ENCODE results near the gene TICAM1. TPM values are rescaled to one million over a fixed set of nuclear protein-coding genes. Genes with fewer than 3 reads are reported as not detected.
"Not testable (repeated sequence)": the region's sequence is repeated elsewhere in the genome, so short reads cannot be mapped to it uniquely, and the experiment has no call there.

Gene TICAM1
- total and polyA plus RNA-seq, 2 donors, result 0.66 to 4.7 TPM

DNA sequence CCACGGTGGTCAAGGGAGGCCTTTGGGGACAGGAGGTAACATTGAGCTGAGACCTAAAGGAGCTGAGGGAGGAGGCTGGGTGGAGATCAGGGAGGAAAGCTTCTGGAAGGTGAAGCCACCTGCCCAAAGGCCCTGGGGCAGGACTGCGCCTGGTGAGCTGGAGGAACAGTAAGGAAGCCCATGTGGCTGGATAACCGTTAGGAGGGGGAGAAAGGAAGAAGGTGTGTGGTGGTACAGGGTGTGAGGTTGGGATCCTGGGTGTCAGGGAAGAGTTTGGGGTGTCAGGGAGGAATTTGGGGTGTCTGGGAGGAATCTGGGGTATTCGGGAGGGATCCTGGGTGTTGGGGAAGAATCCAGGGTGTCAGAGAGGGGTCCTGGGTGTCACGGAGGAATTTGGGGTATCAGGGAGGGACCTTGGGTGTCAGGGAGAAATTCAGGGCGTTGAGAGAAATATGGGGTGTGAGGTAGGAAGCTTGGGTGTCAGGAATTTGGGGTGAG, 695 bp downstream of the TICAM1 start:
- 77% methylated on average over 6 of the region's 6 CpGs for WGBS
- Histone ChIP-seq H3K27me3 (ENCODE audit: control insufficient read depth in 2 of 2, insufficient read depth in 1 of 2, low read length in 1 of 2) (no peaks in the 10 kb centered on the region), H3K4me1 (ENCODE audit: control insufficient read depth in 2 of 2, insufficient read depth in 2 of 2, low read length in 2 of 2) (peaks cover 0 to 8% of the 10 kb centered on the region in 2 donors), H3K27ac (ENCODE audit: low read depth in 1 of 2, low read length in 1 of 2) (peak overlapping the region; percentile 37 to 86), H3K9me3 (ENCODE audit: control insufficient read depth in 2 of 2, insufficient read depth in 1 of 2, low read length in 1 of 2) (no peaks in the 10 kb centered on the region), H3K36me3 (ENCODE audit: control insufficient read depth in 2 of 2, insufficient read depth in 2 of 2, low read length in 1 of 2) (no peaks in the 10 kb centered on the region), H3K4me3 (ENCODE audit: low read length in 2 of 2) (peak overlapping the region; percentile 58 to 90)
- no peak for DNase-seq (ENCODE audit: low read depth in 6 of 9, low spot score in 9 of 9)

GRCh38 chr19:4830332-4830731, 1.2 kb downstream of the TICAM1 start:
- WGBS, result 98% methylated on average over 6 of the region's 6 CpGs
- no peaks in the 10 kb centered on the region for H3K36me3 ChIP-seq (ENCODE audit: control insufficient read depth in 2 of 2, insufficient read depth in 2 of 2, low read length in 1 of 2)
- no peak overlapping the region for H3K4me3 ChIP-seq (ENCODE audit: low read length in 2 of 2)
- H3K27ac ChIP-seq (ENCODE audit: low read depth in 1 of 2, low read length in 1 of 2), result no peak overlapping the region
- no peak for DNase-seq (ENCODE audit: low read depth in 6 of 9, low spot score in 9 of 9)
- no peaks in the 10 kb centered on the region for H3K27me3 ChIP-seq (ENCODE audit: control insufficient read depth in 2 of 2, insufficient read depth in 1 of 2, low read length in 1 of 2)
- H3K9me3 ChIP-seq (ENCODE audit: control insufficient read depth in 2 of 2, insufficient read depth in 1 of 2, low read length in 1 of 2), result no peaks in the 10 kb centered on the region
- H3K4me1 ChIP-seq (ENCODE audit: control insufficient read depth in 2 of 2, insufficient read depth in 2 of 2, low read length in 2 of 2), result peaks cover 0 to 8% of the 10 kb centered on the region in 2 donors

- DNase-seq (ENCODE audit: low read depth in 6 of 9, low spot score in 9 of 9), result peak in 1 of 9 donors; percentile 30
- WGBS, result 65% methylated on average over 16 of the region's 16 CpGs
- H3K4me3 ChIP-seq (ENCODE audit: low read length in 2 of 2), result no peak overlapping the region
- H3K27ac ChIP-seq (ENCODE audit: low read depth in 1 of 2, low read length in 1 of 2), result no peak overlapping the region
- no peaks in the 10 kb centered on the region for H3K9me3 ChIP-seq (ENCODE audit: control insufficient read depth in 2 of 2, insufficient read depth in 1 of 2, low read length in 1 of 2)
- H3K27me3 ChIP-seq (ENCODE audit: control insufficient read depth in 2 of 2, insufficient read depth in 1 of 2, low read length in 1 of 2), result no peaks in the 10 kb centered on the region
- peaks cover 0 to 8% of the 10 kb centered on the region in 2 donors for H3K4me1 ChIP-seq (ENCODE audit: control insufficient read depth in 2 of 2, insufficient read depth in 2 of 2, low read length in 2 of 2)
- H3K36me3 ChIP-seq (ENCODE audit: control insufficient read depth in 2 of 2, insufficient read depth in 2 of 2, low read length in 1 of 2), result no peaks in the 10 kb centered on the region
These were observed 2.4 kb downstream of the TICAM1 start for GRCh38 chr19:4829001-4829712.

DNA sequence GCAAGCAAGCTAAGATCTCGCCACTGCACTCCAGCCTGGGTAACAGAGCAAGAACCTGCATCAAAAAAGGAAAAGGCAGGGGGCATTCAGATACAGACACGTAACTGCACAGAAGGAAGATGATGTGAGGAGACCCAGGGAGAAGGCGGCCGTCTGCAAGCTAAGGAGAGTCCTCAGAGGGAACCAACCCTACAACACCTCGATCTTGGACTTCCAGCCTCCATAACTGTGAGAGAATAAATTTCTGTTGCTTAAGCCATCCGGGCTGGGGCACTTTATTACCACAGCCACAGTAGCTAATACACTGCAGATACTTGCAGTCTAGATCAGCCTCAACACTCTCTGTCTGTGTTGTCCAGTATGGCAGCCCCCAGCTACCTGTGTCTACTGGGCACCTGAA, 7.9 kb downstream of the TICAM1 start:
- Histone ChIP-seq H3K36me3 (ENCODE audit: control insufficient read depth in 2 of 2, insufficient read depth in 2 of 2, low read length in 1 of 2) (no peaks in the 10 kb centered on the region), H3K4me1 (ENCODE audit: control insufficient read depth in 2 of 2, insufficient read depth in 2 of 2, low read length in 2 of 2) (no peaks in the 10 kb centered on the region), H3K27ac (ENCODE audit: low read depth in 1 of 2, low read length in 1 of 2) (no peak overlapping the region), H3K9me3 (ENCODE audit: control insufficient read depth in 2 of 2, insufficient read depth in 1 of 2, low read length in 1 of 2) (no peaks in the 10 kb centered on the region), H3K27me3 (ENCODE audit: control insufficient read depth in 2 of 2, insufficient read depth in 1 of 2, low read length in 1 of 2) (no peaks in the 10 kb centered on the region), H3K4me3 (ENCODE audit: low read length in 2 of 2) (no peak overlapping the region)
- WGBS, result 81% methylated on average over 6 of the region's 6 CpGs
- DNase-seq (ENCODE audit: low read depth in 6 of 9, low spot score in 9 of 9), result no peak

GRCh38 chr19:4822354-4822753, 9.2 kb downstream of the TICAM1 start:
- WGBS, result 96% methylated on average over 7 of the region's 7 CpGs
- not testable (repeated sequence) for H3K4me1 ChIP-seq (ENCODE audit: control insufficient read depth in 2 of 2, insufficient read depth in 2 of 2, low read length in 2 of 2); H3K9me3 ChIP-seq (ENCODE audit: control insufficient read depth in 2 of 2, insufficient read depth in 1 of 2, low read length in 1 of 2); H3K4me3 ChIP-seq (ENCODE audit: low read length in 2 of 2); DNase-seq (ENCODE audit: low read depth in 6 of 9, low spot score in 9 of 9); H3K27ac ChIP-seq (ENCODE audit: low read depth in 1 of 2, low read length in 1 of 2); H3K27me3 ChIP-seq (ENCODE audit: control insufficient read depth in 2 of 2, insufficient read depth in 1 of 2, low read length in 1 of 2)
- peaks cover 1 to 10% of the 10 kb centered on the region in 2 donors for H3K36me3 ChIP-seq (ENCODE audit: control insufficient read depth in 2 of 2, insufficient read depth in 2 of 2, low read length in 1 of 2)

DNA sequence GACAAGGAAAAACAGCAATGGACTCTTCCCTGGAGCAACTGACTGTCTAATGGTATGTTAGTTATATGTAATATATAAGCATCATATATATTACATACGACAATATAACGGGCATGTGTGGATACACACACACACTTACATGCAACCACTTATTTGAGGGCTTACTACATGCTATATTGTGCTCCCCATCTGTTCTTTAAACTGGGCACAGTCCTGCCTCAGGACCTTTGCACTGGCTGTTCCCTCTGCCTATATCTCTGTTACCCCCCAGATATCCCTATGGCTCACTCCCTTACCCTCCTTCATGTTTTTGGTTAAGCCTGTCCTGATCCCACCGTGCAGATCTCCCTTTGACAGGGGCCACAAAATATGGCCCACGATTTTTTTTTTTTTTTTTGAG, 10.2 kb downstream of the TICAM1 start:
- no peaks in the 10 kb centered on the region for H3K27me3 ChIP-seq (ENCODE audit: control insufficient read depth in 2 of 2, insufficient read depth in 1 of 2, low read length in 1 of 2)
- 71% methylated on average over 4 of the region's 4 CpGs for WGBS
- no peaks in the 10 kb centered on the region for H3K9me3 ChIP-seq (ENCODE audit: control insufficient read depth in 2 of 2, insufficient read depth in 1 of 2, low read length in 1 of 2)
- H3K36me3 ChIP-seq (ENCODE audit: control insufficient read depth in 2 of 2, insufficient read depth in 2 of 2, low read length in 1 of 2), result peaks cover 4 to 20% of the 10 kb centered on the region in 2 donors
- H3K4me3 ChIP-seq (ENCODE audit: low read length in 2 of 2), result no peak overlapping the region
- no peak overlapping the region for H3K27ac ChIP-seq (ENCODE audit: low read depth in 1 of 2, low read length in 1 of 2)
- H3K4me1 ChIP-seq (ENCODE audit: control insufficient read depth in 2 of 2, insufficient read depth in 2 of 2, low read length in 2 of 2), result no peaks in the 10 kb centered on the region
- no peak for DNase-seq (ENCODE audit: low read depth in 6 of 9, low spot score in 9 of 9)

DNA sequence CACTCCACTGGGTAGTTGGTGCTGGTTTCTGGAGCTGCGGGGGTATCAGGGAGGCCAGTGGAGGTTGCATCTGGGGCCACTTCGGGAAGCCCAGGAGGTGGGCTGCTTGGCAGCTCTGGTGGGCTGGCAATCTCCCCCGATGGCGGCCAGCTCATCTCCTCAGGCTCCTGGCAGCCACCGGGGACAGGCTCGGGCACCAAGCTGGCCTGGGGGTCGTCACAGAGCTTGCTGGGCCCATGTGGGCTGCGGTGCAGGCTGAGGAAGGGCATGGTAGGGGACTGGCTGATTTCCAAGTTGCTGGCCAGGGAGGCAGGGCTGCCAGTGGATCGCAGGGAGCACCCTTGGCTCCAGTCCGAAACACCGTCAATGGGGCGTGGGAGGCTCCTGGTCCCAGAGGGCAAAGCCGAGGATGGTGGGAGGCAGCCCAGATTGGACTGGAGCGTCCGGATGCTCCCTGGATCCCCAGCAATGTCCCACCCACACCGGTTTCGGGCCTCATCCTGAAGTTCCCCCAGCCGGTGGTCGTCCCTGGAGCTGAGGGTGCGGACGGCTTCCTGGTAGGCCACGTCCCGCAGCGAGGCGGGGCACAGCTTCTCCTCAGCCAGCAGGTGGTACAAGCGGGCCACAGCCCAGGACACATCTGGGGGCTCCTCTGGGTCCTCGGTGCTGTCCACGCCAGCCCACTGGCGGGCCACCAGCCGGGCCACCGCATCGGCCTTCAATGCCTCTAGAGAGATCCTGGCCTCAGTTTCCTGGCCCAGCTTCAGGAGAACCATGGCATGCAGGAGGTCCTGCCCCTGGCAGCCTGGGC, 13.8 kb downstream of the TICAM1 start:
- no peaks in the 10 kb centered on the region for H3K9me3 ChIP-seq (ENCODE audit: control insufficient read depth in 2 of 2, insufficient read depth in 1 of 2, low read length in 1 of 2)
- 96% methylated on average over 32 of the region's 32 CpGs for WGBS
- no peak overlapping the region for H3K27ac ChIP-seq (ENCODE audit: low read depth in 1 of 2, low read length in 1 of 2)
- H3K4me1 ChIP-seq (ENCODE audit: control insufficient read depth in 2 of 2, insufficient read depth in 2 of 2, low read length in 2 of 2), result peaks cover 4 to 5% of the 10 kb centered on the region in 2 donors
- H3K4me3 ChIP-seq (ENCODE audit: low read length in 2 of 2), result no peak overlapping the region
- H3K36me3 ChIP-seq (ENCODE audit: control insufficient read depth in 2 of 2, insufficient read depth in 2 of 2, low read length in 1 of 2), result peaks cover 7 to 20% of the 10 kb centered on the region in 2 donors
- H3K27me3 ChIP-seq (ENCODE audit: control insufficient read depth in 2 of 2, insufficient read depth in 1 of 2, low read length in 1 of 2), result no peaks in the 10 kb centered on the region
- no peak for DNase-seq (ENCODE audit: low read depth in 6 of 9, low spot score in 9 of 9)

GRCh38 chr19:4816950-4817278, 14.6 kb downstream of the TICAM1 start:
- 97% methylated on average over 16 of the region's 16 CpGs for WGBS
- no peaks in the 10 kb centered on the region for H3K27me3 ChIP-seq (ENCODE audit: control insufficient read depth in 2 of 2, insufficient read depth in 1 of 2, low read length in 1 of 2)
- no peak overlapping the region for H3K27ac ChIP-seq (ENCODE audit: low read depth in 1 of 2, low read length in 1 of 2)
- H3K36me3 ChIP-seq (ENCODE audit: control insufficient read depth in 2 of 2, insufficient read depth in 2 of 2, low read length in 1 of 2), result peaks cover 7 to 20% of the 10 kb centered on the region in 2 donors
- no peak overlapping the region for H3K4me3 ChIP-seq (ENCODE audit: low read length in 2 of 2)
- H3K4me1 ChIP-seq (ENCODE audit: control insufficient read depth in 2 of 2, insufficient read depth in 2 of 2, low read length in 2 of 2), result peaks cover 4 to 5% of the 10 kb centered on the region in 2 donors
- no peaks in the 10 kb centered on the region for H3K9me3 ChIP-seq (ENCODE audit: control insufficient read depth in 2 of 2, insufficient read depth in 1 of 2, low read length in 1 of 2)
- DNase-seq (ENCODE audit: low read depth in 6 of 9, low spot score in 9 of 9), result no peak
